SHP77 (cell line): ENCODE measurements around the gene VPS13A.

Source experiments
- DNase-seq, 2 experiments: peaks; one replicate each; lab custom pipeline; 2025; lab: John Stamatoyannopoulos, UW

The VPS13A gene

GRCh38 chr9:77457916-77458592, 280.7 kb downstream of the VPS13A start:
- DNase-seq: peak; percentile 45 to 49

DNA sequence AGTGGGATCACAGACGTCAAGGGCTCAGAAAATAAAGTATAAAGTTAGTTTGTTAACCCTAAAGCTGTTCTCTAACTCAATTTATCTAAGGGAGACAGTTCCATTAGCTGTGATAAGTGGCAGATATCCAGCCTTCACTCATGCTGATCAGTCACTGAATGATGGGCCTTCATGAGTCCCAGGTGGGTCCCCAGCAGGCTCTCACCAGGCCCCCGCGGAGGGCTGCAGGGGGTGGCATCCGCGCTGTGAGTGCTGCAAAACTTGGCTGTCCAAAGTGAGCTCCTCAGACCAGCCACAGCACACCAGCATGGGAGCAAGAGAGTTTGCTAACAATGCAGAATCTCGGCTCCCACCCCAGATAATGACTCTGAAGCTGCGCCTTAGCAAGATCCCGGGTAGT, 283.6 kb downstream of the VPS13A start:
- DNase-seq: no peak

- no peak for DNase-seq
Measured at GRCh38 chr9:77462066-77462465, 284.7 kb downstream of the VPS13A start.

DNA sequence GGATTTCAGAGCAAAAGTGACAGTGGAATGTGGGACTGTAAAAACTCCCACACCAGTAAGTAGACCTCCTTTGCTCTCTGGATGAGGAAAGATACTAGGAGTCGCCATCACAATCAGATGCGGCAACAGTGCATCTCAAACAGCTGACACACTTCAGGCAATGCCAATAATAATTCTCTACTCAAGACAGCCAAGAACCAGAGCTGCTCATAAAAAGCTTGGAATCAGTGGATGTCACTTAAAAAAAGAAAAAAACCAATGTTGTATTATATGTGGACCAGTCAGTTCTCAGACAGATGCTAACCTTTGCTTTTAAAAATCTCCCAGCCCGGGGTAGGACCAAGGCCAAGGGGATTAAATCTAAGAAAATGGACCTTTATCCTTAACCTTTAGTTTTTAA, 285.8 kb downstream of the VPS13A start:
- DNase-seq: no peak

- DNase-seq: no peak
Measured at GRCh38 chr9:77464661-77465060, 287.3 kb downstream of the VPS13A start.

- no peak for DNase-seq
Measured at GRCh38 chr9:77469515-77470231, 292.3 kb downstream of the VPS13A start.
